Glomerular visceral epithelial cell (primary cell): ENCODE measurements around the gene CAPN8.

Experiments used
- DNase-seq: peaks from one replicate; pipeline ENCODE4 v3.0.0-alpha.2; 2016; ENCODE audit errors: extremely low spot score

CAPN8 gene

DNA sequence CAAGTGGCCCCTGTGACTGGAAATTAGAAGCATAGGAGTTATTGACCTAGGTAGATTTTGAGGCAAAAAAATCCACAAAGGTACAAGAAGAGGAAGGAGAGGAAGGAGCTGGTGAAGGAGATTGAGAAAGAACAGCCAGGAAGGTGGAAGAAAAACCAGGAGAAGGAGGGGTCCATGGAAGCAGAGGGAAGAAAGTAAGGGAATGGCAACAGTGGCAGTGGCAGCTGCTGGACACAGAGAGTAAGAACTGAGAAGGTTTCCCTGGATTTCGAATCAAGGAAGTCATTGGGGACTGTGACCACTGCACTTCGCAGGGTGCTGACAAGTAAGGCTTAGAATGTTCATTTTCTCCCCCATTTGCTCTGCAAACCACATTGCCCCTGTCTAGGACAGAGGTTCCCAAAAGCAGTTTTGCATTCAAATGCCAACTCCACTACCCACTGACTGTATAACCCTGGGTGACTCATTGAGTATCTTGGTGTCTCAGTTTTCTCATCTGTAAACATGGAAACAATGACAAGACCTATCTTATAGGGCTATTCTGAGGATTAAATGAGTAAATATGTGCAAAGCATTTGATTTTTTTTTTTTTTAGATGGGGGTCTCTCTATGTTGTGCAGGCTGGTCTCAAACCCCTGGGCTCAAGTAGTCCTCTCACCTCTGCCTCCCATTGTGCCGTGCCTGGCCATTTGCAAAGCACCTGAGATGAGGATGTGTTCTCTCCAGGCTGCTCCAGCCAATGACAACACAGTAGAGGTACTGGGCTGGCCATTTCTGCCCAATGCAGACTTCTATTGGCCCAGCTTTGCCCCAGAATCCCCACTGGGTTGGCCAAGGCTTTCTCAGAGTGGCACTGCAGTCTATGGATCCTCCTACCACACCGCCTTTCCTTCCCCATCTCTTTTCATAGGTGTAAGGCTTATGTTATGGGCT lies 37.5 kb upstream of the CAPN8 start:
- DNase-seq: peak; percentile 81

GRCh38 chr1:223700942-223701637 lies 35.6 kb upstream of the CAPN8 start:
- DNase-seq: peak; percentile 96

DNA sequence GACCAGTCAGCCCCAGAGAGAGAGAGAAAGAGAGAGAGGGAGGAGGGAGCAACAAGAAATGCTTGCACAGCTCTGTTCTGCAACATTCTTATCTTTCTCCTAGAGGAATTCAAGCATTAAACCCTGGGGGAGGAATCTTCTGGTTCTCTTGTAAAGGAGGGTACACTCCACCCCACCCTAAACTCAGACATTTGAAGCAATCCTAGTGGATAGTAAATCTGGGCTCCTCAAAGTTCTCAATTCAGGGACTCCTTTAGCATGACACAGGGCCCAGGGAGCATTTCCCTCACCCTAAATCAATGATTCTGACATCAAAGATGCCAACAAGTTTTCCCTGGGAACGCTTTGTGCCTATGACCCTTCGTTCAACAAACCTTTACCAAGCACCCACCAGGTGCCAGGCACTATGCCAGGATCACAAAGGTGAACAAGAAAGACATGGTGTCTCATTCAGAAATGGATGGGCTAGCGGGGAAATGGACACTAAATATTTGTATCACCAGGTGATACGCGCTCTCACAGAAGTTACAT lies 35.0 kb upstream of the CAPN8 start:
- no peak for DNase-seq

DNA sequence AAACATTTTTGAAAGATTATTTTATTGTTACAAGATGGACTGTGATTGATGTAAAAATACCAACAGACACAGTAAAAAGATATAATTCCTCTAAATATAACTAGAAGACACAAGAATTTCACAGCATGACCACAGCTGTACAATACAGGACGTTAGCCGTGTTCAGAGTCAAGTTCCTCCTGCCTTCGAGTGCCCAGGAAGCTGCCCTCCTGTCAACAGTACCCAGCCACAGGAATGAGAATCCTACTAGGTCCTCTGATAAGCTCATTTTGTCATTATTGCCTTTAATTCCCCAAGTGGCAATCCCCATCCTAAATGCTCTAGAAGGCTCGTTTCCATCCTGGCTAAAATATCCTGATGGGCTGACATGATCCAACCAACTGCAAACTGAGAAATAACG lies 30.4 kb upstream of the CAPN8 start:
- peak; percentile 64 for DNase-seq

DNA sequence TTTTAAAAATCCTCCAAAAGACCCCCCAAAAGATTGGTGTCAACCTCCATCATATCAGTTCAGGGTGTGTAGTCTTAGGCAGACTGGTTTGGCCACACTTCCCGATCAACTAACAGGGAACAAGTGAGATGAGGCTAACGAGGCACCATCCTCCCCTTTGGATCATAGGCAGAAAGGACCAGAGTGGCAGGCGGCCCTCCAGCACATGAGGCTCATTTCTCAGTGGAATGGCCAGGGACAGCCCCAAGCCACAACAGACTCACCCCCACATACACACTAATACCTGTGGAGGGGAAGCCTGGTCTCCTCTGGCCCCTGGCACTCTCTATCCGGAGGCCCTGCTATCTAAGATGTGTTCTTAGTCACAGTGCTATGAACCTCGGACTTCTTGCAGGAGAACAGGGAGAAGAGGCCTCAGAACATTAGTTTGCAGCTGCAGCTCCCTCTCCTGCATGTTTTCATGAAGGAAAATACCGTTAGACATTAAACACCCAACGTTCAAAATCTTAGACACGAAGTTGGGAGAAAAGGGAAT lies 29.6 kb upstream of the CAPN8 start:
- DNase-seq: no peak

DNA sequence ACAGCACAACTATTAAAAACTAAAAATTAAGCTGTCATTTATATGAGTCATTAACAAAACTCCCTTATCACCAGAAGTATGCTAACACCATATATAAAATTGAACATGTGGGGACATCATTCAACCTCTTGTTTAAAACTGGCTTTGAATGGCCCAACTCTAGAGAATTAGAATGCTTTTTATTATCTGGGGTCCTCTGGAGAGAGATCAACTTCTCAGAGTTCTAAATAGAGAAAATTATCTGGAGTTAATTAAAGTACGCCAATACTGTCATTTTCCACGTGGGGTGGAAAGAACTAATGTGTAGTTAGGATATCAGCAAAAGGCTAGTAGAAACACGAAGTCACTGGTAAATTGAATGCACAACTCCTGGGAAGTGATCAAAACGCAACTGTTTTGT lies 25.6 kb upstream of the CAPN8 start:
- DNase-seq: no peak

- DNase-seq: no peak
Measured at GRCh38 chr1:223684488-223684792, 18.9 kb upstream of the CAPN8 start.

GRCh38 chr1:223683586-223684487 lies 18.3 kb upstream of the CAPN8 start:
- DNase-seq: peak; percentile 79

GRCh38 chr1:223682502-223682901 lies 17.0 kb upstream of the CAPN8 start:
- DNase-seq: no peak

- no peak for DNase-seq
Measured at GRCh38 chr1:223680188-223680587, 14.7 kb upstream of the CAPN8 start.

GRCh38 chr1:223678841-223679240 lies 13.3 kb upstream of the CAPN8 start:
- no peak for DNase-seq

DNA sequence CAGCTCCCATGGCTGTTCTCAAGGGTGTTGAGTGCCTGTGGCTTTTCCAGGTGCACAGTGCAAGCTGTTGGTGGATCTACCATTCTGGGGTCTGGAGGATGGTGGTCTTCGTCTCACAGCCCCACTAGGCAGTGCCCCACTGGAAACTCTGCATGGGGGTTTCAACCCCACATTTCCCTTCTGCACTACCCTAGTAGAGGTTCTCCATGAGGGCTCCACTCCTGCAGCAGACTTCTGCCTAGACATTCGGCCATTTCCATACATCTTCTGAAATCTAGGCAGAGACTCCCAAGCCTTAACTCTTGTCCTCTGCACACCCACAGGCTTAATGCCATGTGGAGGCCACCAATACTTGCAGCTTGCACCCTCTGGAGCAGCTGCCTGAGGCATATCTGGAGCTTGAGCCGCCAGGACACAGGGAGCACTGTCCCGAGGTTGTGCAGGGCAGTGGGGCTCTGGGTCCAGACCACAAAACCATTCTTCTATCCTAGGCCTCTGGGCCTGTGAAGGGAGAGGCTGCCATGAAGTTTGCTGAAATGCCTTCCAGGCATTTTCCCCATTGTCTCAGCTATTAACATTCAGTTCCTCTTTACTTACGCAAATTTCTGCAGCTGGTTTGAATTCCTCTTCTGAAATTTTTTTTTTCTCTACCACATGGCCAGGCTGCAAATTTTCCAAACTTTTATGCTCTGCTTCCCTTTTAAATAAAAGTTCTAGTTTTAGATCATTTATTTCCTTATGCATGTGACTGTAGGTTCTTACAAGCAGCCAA lies 8.8 kb upstream of the CAPN8 start:
- no peak for DNase-seq

DNA sequence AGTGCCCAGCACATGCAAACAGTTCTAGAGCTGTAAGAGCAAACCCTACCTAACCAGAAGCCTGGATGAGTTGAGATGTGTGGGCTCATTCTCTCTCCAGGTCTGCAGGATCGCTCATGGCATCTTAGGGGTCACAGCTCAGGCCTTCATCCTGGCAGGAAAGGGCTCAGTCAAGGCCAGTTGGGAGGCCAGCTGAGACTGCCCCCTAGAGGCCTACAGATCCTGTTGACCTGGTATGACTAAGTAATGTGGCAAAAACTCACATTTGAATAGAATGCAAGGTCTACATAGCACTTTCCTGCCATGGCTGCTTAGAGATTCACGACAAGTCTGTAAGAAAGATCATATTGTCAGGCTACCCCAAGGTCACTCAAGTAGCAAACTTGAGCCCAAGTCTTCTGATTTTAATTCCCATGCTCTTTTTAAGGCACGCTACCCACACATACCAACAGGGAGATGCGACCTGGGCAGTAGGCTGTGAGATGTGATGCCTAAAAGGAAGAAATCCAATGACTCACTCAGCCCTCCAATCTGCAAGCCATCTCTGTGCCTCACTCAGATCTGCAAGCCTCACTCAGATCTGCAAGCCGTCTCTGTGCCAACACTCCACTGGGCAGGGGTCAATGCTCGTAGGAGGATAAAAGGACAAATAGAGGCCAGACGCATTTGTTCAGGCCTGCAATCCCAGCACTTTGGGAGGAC lies 5.1 kb upstream of the CAPN8 start:
- peak; percentile 47 for DNase-seq

DNA sequence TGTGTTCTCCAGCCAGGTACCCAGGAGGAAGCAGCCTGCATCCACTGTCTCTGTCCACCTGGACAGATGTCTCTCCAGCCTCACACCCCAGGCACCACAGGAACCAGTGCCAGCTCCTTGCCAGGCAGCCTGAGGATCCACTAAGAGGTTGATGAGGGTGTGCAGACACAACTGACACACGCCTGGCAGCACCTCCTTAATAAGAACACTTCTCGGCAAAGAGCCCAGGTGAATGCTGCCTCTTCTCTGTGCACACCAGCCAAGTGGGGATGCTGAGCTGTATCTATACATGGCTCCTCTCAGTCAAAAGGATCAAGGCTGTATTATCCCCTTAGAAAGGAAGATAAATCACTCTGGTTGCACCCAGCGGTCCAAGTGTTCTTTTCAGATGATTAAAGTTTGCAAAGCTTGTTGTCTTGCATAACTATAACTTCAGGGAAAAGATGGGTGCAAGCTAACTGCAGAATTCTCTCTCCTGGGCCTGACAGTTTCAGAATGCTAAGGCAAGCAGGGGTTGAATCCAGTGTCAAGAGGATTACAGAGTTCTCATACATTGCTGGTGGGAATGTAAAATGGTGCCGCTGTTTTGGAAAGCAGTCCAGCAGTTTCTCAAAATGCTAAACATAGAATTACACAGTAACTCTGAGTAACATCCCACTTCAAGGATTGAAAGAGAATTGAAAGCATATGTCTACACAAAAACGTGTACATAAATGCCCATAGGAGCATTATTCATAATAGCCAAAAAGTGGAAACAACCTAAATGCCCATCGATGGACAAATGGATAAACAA lies 3.7 kb upstream of the CAPN8 start:
- DNase-seq: no peak

DNA sequence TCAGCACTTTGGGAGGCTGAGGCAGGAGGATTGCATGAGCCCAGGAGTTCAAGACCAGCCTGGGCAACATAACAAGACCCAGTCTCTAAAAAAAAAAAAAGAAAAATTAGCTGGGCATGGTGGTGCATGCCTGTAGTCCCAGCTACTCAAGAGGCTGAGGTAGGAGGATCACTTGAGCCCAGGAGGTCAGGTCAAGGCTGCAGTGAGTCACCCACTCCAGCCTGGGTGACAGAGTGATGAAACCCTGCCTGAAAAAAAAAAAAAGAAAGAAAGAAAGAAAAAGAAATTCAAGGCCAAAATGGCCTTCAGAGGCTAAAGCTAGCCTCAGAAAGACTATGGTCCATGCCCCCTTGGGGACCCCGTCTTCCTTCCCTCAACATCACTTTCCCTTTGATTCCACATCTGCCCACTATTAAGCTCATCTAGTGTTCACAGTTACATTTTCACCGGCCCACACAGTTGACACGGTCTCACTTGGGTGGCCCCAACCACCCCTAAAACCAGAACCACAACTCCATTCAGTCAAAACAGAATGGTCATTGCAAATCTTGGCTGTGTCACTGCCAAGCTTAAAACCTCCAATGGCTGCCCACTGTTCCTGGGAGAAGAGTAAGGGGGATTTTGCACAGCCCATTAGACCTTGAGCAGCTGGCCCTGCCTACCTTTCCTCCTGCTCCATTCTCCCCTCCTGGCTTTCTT lies 2.1 kb upstream of the CAPN8 start:
- peak; percentile 45 for DNase-seq

GRCh38 chr1:223664106-223664505 lies 1.4 kb downstream of the CAPN8 start:
- no peak for DNase-seq

DNA sequence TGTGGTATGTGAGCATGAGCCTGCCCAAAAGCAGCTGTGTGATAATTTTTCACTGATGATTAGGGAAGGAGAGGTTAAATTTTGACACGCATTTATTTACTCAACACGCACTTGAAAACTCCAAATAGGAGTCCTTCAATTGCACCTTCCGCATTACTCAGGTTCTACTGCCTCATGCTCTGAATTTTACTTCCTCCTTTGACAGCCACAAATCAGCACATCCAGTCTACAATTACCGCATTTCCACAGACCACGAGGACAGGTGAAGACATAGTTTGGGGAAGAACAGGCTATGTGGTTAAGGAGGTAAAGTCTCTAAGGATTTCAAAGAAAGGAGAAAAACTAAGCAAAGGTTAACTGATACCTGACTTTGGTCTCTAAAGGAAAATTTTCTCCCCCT lies 2.6 kb downstream of the CAPN8 start:
- no peak for DNase-seq

- no peak for DNase-seq
Measured at GRCh38 chr1:223659711-223660110, 5.8 kb downstream of the CAPN8 start.

GRCh38 chr1:223657978-223658377 lies 7.5 kb downstream of the CAPN8 start:
- DNase-seq: no peak
